Measurements from ENCODE around the gene LMF2.
"Not testable (repeated sequence)": the region's sequence is repeated elsewhere in the genome, so short reads cannot be mapped to it uniquely, and the experiment has no call there.

Gene LMF2

GRCh38 chr22:50522806-50523438, 15.4 kb upstream of the LMF2 start:
- no peak for DNase-seq

GRCh38 chr22:50522208-50522805, 14.8 kb upstream of the LMF2 start:
- no peak for DNase-seq

- DNase-seq, result no peak
Measured at GRCh38 chr22:50521710-50522109, 14.2 kb upstream of the LMF2 start.

- DNase-seq, result no peak
Measured at GRCh38 chr22:50520826-50521453, 13.4 kb upstream of the LMF2 start.

- not testable (repeated sequence) for DNase-seq
Measured at GRCh38 chr22:50520184-50520583, 12.7 kb upstream of the LMF2 start.

GRCh38 chr22:50519151-50519550, 11.6 kb upstream of the LMF2 start:
- DNase-seq, result no peak

GRCh38 chr22:50518606-50519005, 11.1 kb upstream of the LMF2 start:
- DNase-seq, result no peak

GRCh38 chr22:50517495-50518260, 10.2 kb upstream of the LMF2 start:
- no peak for DNase-seq

- no peak for DNase-seq
Measured at GRCh38 chr22:50516891-50517290, 9.4 kb upstream of the LMF2 start.

- no peak for DNase-seq
Measured at GRCh38 chr22:50516068-50516467, 8.6 kb upstream of the LMF2 start.

GRCh38 chr22:50513175-50513574, 5.7 kb upstream of the LMF2 start:
- no peak for DNase-seq

GRCh38 chr22:50508897-50509296, 1.4 kb upstream of the LMF2 start:
- DNase-seq, result no peak

GRCh38 chr22:50507991-50508884, 736 bp upstream of the LMF2 start, which contains the start of gene NCAPH2:
NCAPH2 (plus strand) TSS chr22:50508224; CDS start chr22:50508338, 114 bp downstream.
- DNase-seq, result peak in 1 of 2 experiments; percentile 92

- DNase-seq, result no peak
Measured at GRCh38 chr22:50506611-50507420, 686 bp downstream of the LMF2 start.

- no peak for DNase-seq
Measured at GRCh38 chr22:50505776-50506610, 1.5 kb downstream of the LMF2 start.

GRCh38 chr22:50505276-50505775, 2.2 kb downstream of the LMF2 start:
- no peak for DNase-seq

- DNase-seq, result no peak
Measured at GRCh38 chr22:50504369-50505211, 2.9 kb downstream of the LMF2 start.

- DNase-seq, result no peak
Measured at GRCh38 chr22:50503475-50504145, 3.9 kb downstream of the LMF2 start.
